NCI-H187 treated with DMSO at 0.1 percent for 48 hours (cell line): ENCODE data around the gene TRPM2.
"Not testable (repeated sequence)": the region's sequence is repeated elsewhere in the genome, so short reads cannot be mapped to it uniquely, and the experiment has no call there.

Experiments used
- DNase-seq: peaks from one replicate; lab custom pipeline; 2025; lab: John Stamatoyannopoulos, UW

Gene TRPM2

GRCh38 chr21:44354775-44355771, 1.7 kb downstream of the TRPM2 start:
- no peak for DNase-seq

DNA sequence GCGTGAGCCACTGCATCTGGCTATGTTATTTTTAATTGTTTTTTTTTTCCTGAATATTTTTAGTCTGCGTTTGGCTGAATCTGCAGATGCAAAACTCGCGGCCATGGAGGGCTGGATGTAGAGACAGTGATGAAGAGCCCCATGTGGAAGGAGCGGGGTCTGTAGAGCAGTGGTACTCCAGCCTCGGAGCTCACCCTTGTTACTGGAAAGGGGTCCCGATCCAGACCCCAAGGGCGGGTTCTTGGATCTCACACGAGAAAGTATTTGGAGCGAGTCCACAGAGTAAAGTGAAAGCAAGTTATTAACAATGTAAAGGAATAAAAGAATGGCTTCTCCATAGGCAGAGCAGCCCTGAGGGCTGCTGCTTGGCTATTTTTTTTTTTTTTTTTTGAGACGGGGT, 2.7 kb downstream of the TRPM2 start:
- DNase-seq, result no peak

DNA sequence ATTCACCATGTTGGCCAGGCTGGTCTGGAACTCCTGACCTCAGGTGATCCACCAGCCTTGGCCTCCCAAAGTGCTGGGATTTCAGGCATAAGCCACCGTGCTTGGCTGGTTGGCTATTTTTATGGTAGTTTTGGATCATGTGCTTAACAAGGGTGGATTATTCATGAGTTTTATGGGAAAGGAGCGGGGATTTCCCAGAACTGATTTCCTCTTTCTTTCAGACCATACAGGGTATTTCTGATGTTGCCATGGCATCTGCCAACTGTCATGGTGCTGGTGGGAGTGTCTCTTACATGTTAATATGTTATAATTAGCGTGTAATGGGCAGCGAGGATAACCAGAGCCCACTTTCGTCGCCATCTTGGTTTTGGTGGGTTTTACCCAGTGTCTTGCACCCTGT, 3.2 kb downstream of the TRPM2 start:
- DNase-seq, result no peak

DNA sequence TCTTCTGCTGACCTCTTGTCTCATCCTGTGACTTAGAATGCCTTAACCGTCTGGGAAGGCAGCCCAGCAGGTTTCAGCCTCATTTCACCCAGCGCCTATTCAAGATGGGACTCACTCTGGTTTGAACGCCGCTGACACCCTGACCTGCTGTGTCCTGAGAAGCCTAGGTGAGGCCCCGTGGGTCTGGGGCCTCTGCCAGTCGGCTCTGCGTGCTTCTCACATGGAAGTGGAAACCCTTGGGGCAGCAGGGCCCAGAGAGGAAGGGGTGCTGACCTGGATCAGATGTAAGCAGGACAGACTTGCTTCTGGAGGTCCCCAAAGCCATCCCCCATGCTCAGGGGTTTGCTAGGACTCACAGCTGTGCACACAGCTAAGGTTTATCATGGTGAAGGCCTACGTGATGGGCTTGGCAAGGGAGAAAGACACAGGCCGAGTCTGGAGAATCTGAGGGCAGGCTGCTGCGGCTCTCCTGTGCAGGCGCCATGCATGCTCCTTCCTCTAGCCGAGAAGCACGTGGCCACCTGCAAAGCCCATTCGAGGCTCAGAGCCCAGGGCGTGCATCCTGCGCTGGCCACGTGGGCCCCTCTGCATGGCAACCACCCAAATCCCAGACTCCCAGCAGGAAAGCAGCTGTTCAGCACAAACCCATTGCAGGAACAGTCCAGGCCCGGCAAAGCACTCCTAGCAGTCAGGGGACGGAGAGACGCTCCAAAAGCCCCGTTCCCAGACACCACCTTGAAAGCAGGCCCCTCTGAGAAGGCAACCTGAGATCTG, 3.8 kb downstream of the TRPM2 start:
- no peak for DNase-seq

DNA sequence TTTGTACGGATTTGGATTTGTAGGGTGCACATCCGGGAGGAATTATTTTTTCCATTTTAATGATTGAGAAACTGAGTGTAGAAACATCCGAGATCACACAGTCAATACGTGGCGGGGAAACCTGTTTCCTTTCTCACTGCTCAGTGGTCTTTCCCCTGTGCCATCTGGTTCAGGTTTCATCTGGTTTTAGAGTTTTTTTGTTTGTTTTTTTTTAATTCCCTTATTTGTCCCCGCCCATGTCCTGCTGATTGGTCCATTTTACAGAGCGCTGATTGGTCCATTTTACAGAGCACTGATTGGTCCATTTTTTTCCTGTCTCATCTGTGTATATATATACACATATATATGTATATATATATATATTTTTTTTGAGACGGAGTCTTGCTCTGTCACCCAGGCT, 6.0 kb downstream of the TRPM2 start:
- no peak for DNase-seq

- DNase-seq, result no peak
Measured at GRCh38 chr21:44360159-44360558, 6.7 kb downstream of the TRPM2 start.

- not testable (repeated sequence) for DNase-seq
Measured at GRCh38 chr21:44361903-44362302, 8.5 kb downstream of the TRPM2 start.

DNA sequence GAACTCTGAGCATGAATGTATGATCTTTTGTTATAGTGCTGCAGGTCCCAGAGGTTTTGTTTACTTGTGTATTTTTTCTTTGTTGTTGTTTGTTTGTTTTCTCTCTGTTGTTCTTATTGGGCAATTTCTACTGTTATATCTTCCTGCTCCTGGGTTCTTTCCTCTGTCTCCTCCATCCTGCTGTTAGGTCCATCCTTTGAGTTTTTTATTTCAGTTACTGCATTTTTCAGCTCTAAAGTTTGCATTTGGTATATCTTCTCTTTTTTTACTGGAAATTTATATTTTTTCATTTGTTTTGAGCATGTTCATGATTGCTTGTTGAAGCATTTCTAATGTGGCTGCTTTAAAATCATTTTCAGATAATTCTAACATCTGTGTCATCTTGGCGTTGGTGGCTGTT, 9.9 kb downstream of the TRPM2 start:
- no peak for DNase-seq

GRCh38 chr21:44364151-44365053, 11.0 kb downstream of the TRPM2 start:
- no peak for DNase-seq

GRCh38 chr21:44365251-44365966, 12.0 kb downstream of the TRPM2 start:
- no peak for DNase-seq

GRCh38 chr21:44365967-44366585, 12.7 kb downstream of the TRPM2 start:
- no peak for DNase-seq

DNA sequence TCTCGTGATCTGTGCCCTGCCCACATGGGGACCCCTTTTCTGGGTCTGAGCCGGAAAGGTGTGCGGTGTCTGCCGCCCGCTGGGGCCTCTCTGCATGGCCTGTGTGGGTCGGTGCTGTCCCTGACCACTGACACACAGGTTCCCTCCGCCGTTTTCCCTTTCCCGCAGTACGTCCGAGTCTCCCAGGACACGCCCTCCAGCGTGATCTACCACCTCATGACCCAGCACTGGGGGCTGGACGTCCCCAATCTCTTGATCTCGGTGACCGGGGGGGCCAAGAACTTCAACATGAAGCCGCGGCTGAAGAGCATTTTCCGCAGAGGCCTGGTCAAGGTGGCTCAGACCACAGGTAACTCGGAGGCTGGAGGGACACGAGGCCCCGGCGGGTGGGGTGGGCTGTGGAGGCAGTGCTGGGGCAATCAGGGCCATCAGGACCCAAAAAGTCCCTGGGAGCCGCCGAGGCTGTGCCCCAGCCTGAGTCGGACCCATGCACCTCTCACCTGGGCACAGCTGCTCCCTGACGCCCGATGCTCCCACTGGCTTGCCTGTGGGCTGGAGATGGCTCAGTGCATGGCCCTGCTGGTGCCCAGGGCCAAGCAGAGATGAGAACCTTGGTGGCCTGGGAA, 13.3 kb downstream of the TRPM2 start:
- DNase-seq, result no peak

DNA sequence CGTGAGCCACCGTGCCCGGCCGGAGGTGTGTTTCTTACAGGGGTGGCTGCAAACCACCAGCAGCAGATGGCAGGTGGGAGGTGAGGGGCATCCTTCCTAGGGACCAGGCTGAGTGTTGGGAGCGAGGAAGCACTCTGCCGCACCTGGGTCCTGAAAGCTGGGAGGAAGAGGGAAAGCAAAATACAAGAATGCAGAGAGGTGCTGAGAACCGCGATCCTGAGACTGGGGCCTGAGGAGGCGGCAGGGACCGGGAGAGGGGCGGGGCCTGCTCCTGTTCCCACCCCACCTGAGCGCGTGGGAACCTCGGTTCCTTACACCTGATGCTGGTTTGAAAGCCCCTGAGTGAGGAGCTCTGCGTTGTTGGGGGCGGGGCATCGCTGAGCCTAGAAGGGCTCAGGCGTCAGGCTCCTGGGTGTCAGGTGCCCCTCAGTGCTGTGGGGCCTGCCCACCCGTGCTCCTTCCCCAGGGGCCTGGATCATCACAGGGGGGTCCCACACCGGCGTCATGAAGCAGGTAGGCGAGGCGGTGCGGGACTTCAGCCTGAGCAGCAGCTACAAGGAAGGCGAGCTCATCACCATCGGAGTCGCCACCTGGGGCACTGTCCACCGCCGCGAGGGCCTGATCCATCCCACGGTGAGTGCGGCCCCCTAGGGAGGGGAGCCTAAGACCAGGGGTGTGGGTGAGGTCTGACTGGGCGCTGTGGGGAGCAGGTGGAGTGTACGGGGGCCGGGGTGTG, 15.5 kb downstream of the TRPM2 start:
- DNase-seq, result no peak

DNA sequence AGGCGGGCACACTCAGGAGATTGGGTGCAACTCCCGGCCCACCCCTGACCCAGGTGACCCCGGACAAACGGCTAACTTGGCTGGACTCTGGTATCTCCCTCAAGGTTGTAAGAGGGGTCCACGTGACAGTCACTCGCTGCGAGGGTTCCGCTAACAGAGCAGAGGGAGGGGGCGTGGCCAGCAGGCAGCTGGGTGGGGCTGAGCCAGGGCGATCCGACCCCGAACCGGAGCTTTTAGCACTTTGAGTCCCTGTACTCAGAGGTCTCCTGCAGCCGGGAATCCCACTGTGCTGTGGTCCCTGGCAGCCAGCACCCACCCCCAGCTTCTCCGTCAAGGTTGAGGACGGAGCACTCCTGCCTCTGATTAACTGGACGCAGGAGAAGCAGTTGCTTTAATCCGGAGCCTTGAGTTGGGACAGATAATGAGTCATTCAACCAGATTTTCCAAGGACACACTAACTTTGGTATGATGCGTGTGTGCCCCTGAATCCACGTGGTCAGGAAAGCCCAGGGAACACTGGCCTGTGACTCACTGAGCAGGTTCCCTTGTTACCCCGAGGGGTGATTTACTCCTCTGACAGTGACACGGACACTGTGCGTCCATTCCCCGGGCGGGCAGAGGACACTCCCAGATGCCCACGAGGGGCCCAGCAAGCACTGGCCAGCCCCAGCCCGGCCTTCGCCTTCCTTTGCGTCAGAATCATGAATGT, 16.8 kb downstream of the TRPM2 start:
- no peak for DNase-seq

DNA sequence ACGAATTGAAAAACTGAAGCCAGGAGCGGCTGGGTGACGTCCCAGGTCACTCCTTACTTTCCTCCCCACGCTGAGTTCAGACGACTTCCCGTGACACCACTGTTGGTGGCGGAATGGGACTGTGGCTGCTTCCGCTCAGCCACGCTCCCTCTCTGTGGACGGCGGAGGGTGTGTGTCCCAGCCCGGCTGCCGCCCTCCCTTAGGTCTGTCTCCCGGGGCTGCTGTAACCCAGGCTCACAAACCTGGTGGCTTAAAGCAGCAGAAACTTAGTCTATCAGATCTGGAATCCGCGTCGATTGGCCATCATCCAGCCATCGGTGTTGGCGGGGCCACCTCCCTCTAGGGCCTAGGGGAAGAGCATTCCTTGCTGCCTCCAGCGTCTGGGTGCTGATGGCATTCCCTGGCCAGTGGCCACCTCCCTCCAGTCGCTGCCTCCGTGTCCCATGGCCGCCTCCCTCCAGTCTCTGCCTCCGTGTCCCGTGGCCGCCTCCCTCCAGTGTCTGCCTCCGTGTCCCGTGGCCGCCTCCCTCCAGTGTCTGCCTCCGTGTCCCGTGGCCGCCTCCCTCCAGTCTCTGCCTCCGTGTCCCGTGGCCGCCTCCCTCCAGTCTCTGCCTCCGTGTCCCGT, 17.5 kb downstream of the TRPM2 start:
- DNase-seq, result no peak

- no peak for DNase-seq
Measured at GRCh38 chr21:44371596-44371995, 18.2 kb downstream of the TRPM2 start.

DNA sequence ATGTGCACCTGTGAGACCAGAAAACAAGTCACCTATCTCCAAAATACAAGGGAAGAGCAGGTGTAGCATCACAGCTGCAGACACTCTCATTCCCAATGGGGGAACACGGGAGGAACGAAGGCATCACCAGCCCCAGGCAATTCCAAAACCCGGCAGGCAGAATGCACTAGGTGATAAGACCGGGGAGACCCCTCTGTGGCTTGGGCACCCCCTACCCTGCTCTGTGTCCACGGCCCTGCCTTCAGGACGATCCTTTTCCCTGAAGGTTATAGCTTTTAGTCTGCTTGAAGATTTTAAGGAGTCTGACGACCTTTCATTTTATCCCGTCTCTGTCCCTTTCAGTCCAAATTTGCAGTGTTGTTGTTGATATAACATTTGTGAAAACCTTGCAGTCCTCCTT, 19.2 kb downstream of the TRPM2 start:
- no peak for DNase-seq

GRCh38 chr21:44374601-44375280, 21.3 kb downstream of the TRPM2 start:
- no peak for DNase-seq
